H1 (cell line): ENCODE measurements around the gene UBN1.

Experiments used
- CEBPB ChIP-seq: IDR thresholded peaks from 2 replicates; pipeline ENCODE4 v1.6.1; 2012; ENCODE audit warnings: low read depth, low read length
- CTCF ChIP-seq, 3 experiments: IDR thresholded peaks; 1 replicate in 2 of 3; 2 replicates in 1 of 3; pipeline versions ENCODE4 v1.5.1 to v1.6.1; 2011; ENCODE audit warnings: low read length in 3 of 3, mild to moderate bottlenecking in 3 of 3, inconsistent platforms in 2 of 3, low read depth in 1 of 3, moderate library complexity in 1 of 3; ENCODE audit not compliant: insufficient read depth in 1 of 3; ENCODE audit errors: control extremely low read depth in 1 of 3
- EGR1 ChIP-seq: IDR thresholded peaks from 2 replicates; pipeline ENCODE4 v1.6.1; 2011; ENCODE audit warnings: low read depth, low read length, borderline replicate concordance
- EZH2 ChIP-seq: fragments of 200-600 bp; sonication (generic); IDR thresholded peaks from 2 replicates; pipeline ENCODE4 v1.7.1; 2012; ENCODE audit warnings: low read depth, mild to moderate bottlenecking, moderate library complexity, low read length, inconsistent platforms; ENCODE audit not compliant: severe bottlenecking
- MAFK ChIP-seq: IDR thresholded peaks from 2 replicates; pipeline ENCODE4 v1.6.1; 2012; ENCODE audit warnings: low read depth, mild to moderate bottlenecking, improper control_type of control experiment, low read length
- NRF1 ChIP-seq: IDR thresholded peaks from 2 replicates; pipeline ENCODE4 v1.6.1; 2011; ENCODE audit warnings: mild to moderate bottlenecking, low read depth, low read length, improper control_type of control experiment
- PHF8 ChIP-seq: fragments of 200-600 bp; sonication (generic); conservative IDR thresholded peaks from 2 replicates; pipeline ENCODE4 v1.7.1; 2012; ENCODE audit warnings: low read depth, mild to moderate bottlenecking, inconsistent platforms, low read length, moderate library complexity
- POLR2A ChIP-seq, 2 experiments: IDR thresholded peaks; 1 replicate in 1 of 2; 2 replicates in 1 of 2; pipeline ENCODE4 v1.6.1; 2011; ENCODE audit warnings: low read depth in 2 of 2, low read length in 2 of 2, mild to moderate bottlenecking in 2 of 2; ENCODE audit errors: control extremely low read depth in 1 of 2
- POLR2AphosphoS5 ChIP-seq: IDR thresholded peaks from 2 replicates; pipeline ENCODE4 v1.6.1; 2011; ENCODE audit warnings: low read depth, low read length
- RFX5 ChIP-seq: IDR thresholded peaks from 2 replicates; pipeline ENCODE4 v1.6.1; 2011; ENCODE audit warnings: low read depth, low read length, improper control_type of control experiment, borderline replicate concordance
- TAF1 ChIP-seq: IDR thresholded peaks from 2 replicates; pipeline ENCODE4 v1.6.1; 2011; ENCODE audit warnings: mild to moderate bottlenecking, low read depth, low read length

- TF ChIP-seq CTCF (IDR thresholded peaks at IDR 0.05; ENCODE audit: control extremely low read depth in 1 of 3, insufficient read depth in 1 of 3, low read depth in 1 of 3, low read length in 3 of 3) (no peak), POLR2A (IDR thresholded peaks at IDR 0.05; ENCODE audit: control extremely low read depth in 1 of 2, low read depth in 2 of 2, low read length in 2 of 2) (no peak), EZH2 (no peak), POLR2AphosphoS5 (no peak), MAFK (no peak), CEBPB (no peak), NRF1 (no peak), RFX5 (no peak), EGR1 (no peak), TAF1 (no peak), PHF8 (no peak)
Measured at GRCh38 chr16:4911970-4912386, 64.7 kb downstream of the UBN1 start.
